Activated T-helper 2 cell treated with anti-CD3 and anti-CD28 coated beads, Interferon-gamma antibody, Interleukin-2, Interleukin-4, amounts not matched to agents 10 μg/mL and 5 μg/mL and 100 μg/mL, durations not matched to agents 14 hours and 24 hours and 36 hours (primary cell): ENCODE results near the gene CDH20. TPM values are rescaled to one million over a fixed set of nuclear protein-coding genes. Genes with fewer than 3 reads are reported as not detected.

Experiments
- DNase-seq: peaks from one replicate; pipeline ENCODE4 v3.0.0; 2021; ENCODE audit warnings: low spot score
- H3K27ac Mint-ChIP-seq: one replicate; pipeline ENCODE4 v1.8.0; 2021; ENCODE audit warnings: mixed read lengths
- H3K27me3 Mint-ChIP-seq: one replicate; pipeline ENCODE4 v1.8.0; 2021; ENCODE audit warnings: low read depth, mixed read lengths
- H3K36me3 Mint-ChIP-seq: one replicate; pipeline ENCODE4 v1.8.0; 2021; ENCODE audit warnings: low read depth, mixed read lengths
- H3K4me1 Mint-ChIP-seq: one replicate; pipeline ENCODE4 v1.8.0; 2021; ENCODE audit warnings: low read depth, mixed read lengths
- H3K4me3 Mint-ChIP-seq: one replicate; pipeline ENCODE4 v1.8.0; 2021; ENCODE audit warnings: low read depth, mild to moderate bottlenecking, moderate library complexity, mixed read lengths
- H3K9me3 Mint-ChIP-seq: one replicate; pipeline ENCODE4 v1.8.0; 2021; ENCODE audit warnings: mixed read lengths
- intact Hi-C: fragments of 100-400 bp; cut with micrococcal nuclease; formaldehyde crosslinking; loops from one replicate; pipeline ENCODE4 v1.15.1; 2023
- total RNA-seq: library from RNA; stranded (reverse); gene quantifications from 2 replicates; pipeline ENCODE4 v1.2.3, GENCODE V29; 2022

The CDH20 gene
- total RNA-seq, 1 donor from 2014 or later, result not detected

DNA sequence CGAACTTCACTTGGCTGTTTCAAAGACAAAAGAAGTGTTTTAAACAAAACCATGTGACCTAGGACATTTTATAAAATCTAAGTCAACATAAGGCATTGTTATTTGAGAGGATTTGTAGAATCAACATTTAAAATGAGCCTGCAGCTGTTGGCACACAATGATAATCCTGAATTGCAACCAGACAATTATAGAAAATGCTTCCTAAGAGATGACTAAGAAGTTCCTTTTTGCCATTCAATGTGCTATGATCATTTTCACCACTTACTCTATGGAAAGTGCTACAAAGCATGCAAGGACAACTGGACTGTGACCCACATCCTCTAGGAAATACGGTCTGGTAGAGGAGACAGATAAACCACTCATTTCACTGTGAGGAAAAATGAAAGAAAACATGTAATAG lies 246.4 kb downstream of the CDH20 start:
- intact Hi-C loops, result no loop called here
- peaks cover 29% of the 10 kb centered on the region for H3K27me3 Mint-ChIP-seq
- no peak for DNase-seq
- no peaks in the 10 kb centered on the region for H3K9me3 Mint-ChIP-seq
- no peak overlapping the region for H3K4me3 Mint-ChIP-seq
- H3K36me3 Mint-ChIP-seq, result no peaks in the 10 kb centered on the region
- H3K4me1 Mint-ChIP-seq, result peaks cover 2% of the 10 kb centered on the region
- no peak overlapping the region for H3K27ac Mint-ChIP-seq

DNA sequence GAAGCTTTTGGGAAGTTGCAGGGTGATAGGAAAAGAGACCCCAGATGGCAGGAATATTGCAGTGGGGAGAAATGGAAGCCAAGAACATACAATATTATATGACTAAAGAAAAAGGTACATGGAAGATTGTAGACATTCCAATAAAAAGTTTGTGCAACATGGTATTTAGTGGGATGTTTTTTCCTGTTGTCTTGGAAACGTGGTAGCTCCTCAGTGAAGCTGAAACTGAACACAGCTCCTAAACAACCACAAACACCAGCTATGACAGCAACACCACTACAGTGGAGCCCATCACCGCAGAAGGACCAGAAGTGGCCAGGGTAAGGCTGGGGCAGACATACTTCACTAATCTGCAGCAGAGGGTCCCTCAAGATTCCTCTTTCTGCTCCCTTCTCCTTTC lies 246.8 kb downstream of the CDH20 start:
- peaks cover 2% of the 10 kb centered on the region for H3K4me1 Mint-ChIP-seq
- DNase-seq, result no peak
- no peaks in the 10 kb centered on the region for H3K9me3 Mint-ChIP-seq
- no peaks in the 10 kb centered on the region for H3K36me3 Mint-ChIP-seq
- H3K27me3 Mint-ChIP-seq, result peaks cover 29% of the 10 kb centered on the region
- intact Hi-C loops, result no loop called here
- H3K4me3 Mint-ChIP-seq, result no peak overlapping the region
- H3K27ac Mint-ChIP-seq, result no peak overlapping the region

DNA sequence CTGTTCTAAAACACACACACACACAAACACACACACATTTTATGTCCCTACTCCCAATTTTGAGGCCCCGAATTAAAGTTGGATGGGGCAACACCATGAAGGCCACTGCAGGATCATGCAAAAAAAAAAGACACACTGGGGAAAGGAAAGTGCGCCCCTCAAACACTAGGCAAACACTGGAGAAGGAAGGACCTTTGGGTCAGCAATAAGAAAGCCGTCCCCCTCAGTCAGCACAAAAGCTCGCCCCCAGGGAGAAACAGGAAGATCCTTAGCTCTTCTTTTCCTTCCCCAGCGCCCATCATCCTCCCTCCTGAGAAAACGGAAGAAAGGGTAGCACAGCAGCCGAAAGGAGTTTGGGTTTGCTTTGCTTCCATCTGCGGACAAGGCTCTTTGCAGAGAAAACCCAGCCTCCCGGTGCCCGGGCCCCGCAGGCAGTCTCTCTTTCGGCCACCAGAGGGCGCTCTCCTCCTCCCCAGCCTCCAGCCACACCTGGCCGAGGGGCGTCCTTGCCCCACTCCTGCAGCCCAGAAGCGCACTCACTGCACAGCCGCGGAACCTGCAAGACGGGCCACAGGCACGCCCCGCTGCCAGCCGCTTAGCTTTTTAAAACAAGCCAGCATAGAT lies 248.5 kb downstream of the CDH20 start:
- no peak overlapping the region for H3K27ac Mint-ChIP-seq
- peak; percentile 49 for DNase-seq
- H3K27me3 Mint-ChIP-seq, result peaks cover 32% of the 10 kb centered on the region
- H3K9me3 Mint-ChIP-seq, result no peaks in the 10 kb centered on the region
- intact Hi-C loops, result loop anchor here (1.0 kb wide), 1 partner anchor 550 kb away; no protein-coding TSS in a partner anchor
- H3K36me3 Mint-ChIP-seq, result no peaks in the 10 kb centered on the region
- peaks cover 2% of the 10 kb centered on the region for H3K4me1 Mint-ChIP-seq
- no peak overlapping the region for H3K4me3 Mint-ChIP-seq

DNA sequence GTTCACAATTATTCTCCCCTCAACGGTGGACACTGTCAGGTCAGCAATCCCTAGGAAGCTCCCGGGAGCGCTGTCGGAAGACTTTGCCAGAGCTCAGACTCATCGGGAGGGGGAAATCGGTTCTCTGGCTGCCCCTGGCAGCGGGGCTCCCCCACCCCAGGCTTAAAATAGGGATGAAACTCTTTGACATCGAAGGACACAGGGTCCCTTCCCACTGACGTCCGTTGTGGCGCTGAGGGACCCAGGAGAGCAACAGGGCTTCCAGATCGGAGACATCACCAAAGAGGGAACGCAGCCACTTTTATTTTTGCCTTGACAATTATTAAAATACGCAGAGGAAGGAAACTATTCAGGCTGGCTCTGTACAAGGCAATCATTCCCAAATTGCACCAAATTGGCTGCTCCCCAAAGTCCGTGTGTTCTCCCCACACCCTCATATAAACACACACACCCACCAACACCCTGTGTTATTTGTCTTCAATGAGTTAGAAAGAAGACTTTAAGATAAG lies 249.0 kb downstream of the CDH20 start:
- intact Hi-C loops, result loop anchor here (1.0 kb wide), 1 partner anchor 549 kb away; no protein-coding TSS in a partner anchor
- Mint-ChIP-seq H3K27me3 (peaks cover 32% of the 10 kb centered on the region), H3K4me3 (no peak overlapping the region), H3K9me3 (no peaks in the 10 kb centered on the region), H3K4me1 (peaks cover 2% of the 10 kb centered on the region), H3K36me3 (no peaks in the 10 kb centered on the region), H3K27ac (no peak overlapping the region)
- no peak for DNase-seq

DNA sequence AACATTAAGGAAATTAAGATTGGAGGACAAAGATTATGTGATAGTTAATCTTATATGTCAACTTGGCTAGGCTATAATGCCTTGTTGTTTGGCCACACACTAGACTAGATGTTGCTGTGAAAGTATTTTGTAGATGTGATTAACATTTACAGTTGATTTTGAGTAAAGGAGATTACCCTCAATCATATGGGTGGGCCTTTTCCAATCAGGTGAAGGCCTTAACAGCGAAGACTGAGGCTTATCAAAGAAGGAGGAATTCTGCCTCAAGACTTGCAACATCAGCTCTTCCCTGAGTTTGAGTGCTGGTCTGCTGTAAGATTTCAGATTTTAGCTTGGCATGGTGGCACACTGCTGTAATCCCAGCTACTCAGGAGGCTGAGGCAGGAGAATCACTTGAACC lies 250.3 kb downstream of the CDH20 start:
- no peaks in the 10 kb centered on the region for H3K36me3 Mint-ChIP-seq
- H3K27me3 Mint-ChIP-seq, result peaks cover 30% of the 10 kb centered on the region
- intact Hi-C loops, result no loop called here

DNA sequence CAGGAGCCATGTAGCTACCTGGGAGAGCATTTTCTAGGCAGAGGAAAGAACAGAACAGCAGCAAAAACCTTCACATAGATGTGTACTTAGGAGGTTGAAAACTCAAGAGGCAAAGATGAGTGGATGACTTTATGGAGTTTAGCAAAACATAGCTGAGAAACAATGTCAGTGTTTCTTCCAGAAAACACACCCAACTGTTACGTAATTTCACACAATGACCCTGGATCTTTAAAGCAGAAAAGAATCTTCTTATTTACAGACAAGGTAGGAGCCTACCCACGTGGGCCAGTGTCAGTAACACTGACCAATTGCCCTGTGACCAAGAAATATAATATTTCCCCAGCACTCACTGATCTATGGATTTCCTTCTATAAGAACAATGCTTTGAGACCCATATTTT lies 254.6 kb downstream of the CDH20 start:
- Mint-ChIP-seq H3K27me3 (peaks cover 21% of the 10 kb centered on the region), H3K4me1 (peaks cover 2% of the 10 kb centered on the region), H3K4me3 (no peak overlapping the region), H3K27ac (no peak overlapping the region), H3K36me3 (no peaks in the 10 kb centered on the region), H3K9me3 (no peaks in the 10 kb centered on the region)
- intact Hi-C loops, result no loop called here
- no peak for DNase-seq

More for the DNA sequence above, 250.3 kb downstream of the CDH20 start:
- H3K9me3 Mint-ChIP-seq, result no peaks in the 10 kb centered on the region
- no peak overlapping the region for H3K27ac Mint-ChIP-seq
- no peak for DNase-seq
- H3K4me3 Mint-ChIP-seq, result no peak overlapping the region
- H3K4me1 Mint-ChIP-seq, result peaks cover 2% of the 10 kb centered on the region

DNA sequence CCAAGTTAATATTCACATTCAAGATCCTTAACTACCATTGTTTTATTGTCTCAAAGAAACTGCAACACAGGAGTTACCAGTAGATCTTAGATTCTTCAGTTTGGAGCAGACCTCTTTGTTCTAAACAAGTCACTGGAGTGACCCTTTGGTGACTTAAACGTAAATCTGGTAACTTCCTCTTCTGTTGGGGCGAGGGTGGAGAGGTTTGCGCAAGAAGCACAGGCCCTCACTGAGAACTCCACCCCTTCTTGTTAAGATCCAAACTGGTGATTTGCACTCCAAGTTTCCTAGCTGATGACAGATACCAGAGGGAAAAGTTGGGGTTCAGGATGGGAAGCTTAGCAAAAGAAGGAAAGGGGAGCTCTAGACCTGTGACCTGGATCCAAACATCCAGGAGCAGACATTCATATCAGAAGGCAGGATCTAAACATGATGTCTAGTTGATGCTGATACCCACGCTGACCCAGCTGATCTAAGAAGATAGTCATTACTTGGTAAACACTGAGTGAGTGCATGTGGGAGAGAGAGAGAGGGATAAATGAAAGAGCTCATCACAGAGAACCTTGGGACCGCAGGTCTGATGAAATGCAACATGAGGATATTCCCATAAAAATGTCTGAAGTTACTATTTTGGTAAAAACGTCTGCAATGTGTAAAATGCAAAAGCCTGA lies 256.0 kb downstream of the CDH20 start:
- Mint-ChIP-seq H3K36me3 (no peaks in the 10 kb centered on the region), H3K4me3 (no peak overlapping the region), H3K9me3 (no peaks in the 10 kb centered on the region), H3K4me1 (peaks cover 2% of the 10 kb centered on the region), H3K27me3 (peaks cover 13% of the 10 kb centered on the region), H3K27ac (no peak overlapping the region)
- DNase-seq, result no peak
- intact Hi-C loops, result no loop called here

DNA sequence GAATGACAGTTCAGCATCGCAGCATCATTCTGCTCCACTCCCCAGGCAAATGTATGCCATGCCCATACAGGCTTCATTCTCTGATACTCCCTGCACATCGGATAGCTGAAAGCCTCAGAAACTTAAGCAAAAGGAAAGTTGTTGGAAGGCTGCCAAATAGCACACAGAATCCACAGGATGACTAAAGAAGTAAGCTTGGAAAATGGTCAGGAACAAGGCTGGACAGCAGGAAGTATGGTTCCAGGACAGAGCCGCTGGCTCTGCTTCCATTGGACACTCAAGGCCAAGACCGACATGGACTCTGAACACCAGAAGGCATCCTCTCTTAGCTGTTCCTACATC lies 256.5 kb downstream of the CDH20 start:
- H3K36me3 Mint-ChIP-seq, result no peaks in the 10 kb centered on the region
- intact Hi-C loops, result no loop called here
- peaks cover 12% of the 10 kb centered on the region for H3K27me3 Mint-ChIP-seq

DNA sequence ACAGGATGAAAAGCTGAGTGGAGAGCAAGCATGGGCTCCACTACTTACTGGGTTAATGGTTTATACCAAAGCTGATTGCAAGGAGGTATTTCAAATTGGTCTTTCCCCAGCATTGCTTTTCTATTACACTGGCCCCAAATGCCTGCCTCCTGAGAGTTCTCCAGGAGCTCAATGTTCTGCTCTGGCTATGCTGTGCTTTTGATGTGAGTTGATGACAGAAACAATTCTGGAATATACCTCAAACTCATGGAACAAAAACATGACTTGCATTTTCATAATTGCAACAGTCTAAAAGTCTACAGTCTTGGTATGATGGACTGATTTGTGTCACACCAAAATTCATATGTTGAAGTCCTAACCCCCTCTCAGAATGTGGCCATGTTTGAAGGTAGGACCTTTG lies 258.0 kb downstream of the CDH20 start:
- peaks cover 2% of the 10 kb centered on the region for H3K4me1 Mint-ChIP-seq
- H3K4me3 Mint-ChIP-seq, result no peak overlapping the region
- H3K9me3 Mint-ChIP-seq, result no peaks in the 10 kb centered on the region
- H3K27ac Mint-ChIP-seq, result no peak overlapping the region
- intact Hi-C loops, result no loop called here
- no peaks in the 10 kb centered on the region for H3K36me3 Mint-ChIP-seq
- peaks cover 14% of the 10 kb centered on the region for H3K27me3 Mint-ChIP-seq
- no peak for DNase-seq

More for the DNA sequence above, 256.5 kb downstream of the CDH20 start:
- H3K9me3 Mint-ChIP-seq, result no peaks in the 10 kb centered on the region
- no peak overlapping the region for H3K27ac Mint-ChIP-seq
- H3K4me3 Mint-ChIP-seq, result no peak overlapping the region
- no peak for DNase-seq
- peaks cover 2% of the 10 kb centered on the region for H3K4me1 Mint-ChIP-seq

DNA sequence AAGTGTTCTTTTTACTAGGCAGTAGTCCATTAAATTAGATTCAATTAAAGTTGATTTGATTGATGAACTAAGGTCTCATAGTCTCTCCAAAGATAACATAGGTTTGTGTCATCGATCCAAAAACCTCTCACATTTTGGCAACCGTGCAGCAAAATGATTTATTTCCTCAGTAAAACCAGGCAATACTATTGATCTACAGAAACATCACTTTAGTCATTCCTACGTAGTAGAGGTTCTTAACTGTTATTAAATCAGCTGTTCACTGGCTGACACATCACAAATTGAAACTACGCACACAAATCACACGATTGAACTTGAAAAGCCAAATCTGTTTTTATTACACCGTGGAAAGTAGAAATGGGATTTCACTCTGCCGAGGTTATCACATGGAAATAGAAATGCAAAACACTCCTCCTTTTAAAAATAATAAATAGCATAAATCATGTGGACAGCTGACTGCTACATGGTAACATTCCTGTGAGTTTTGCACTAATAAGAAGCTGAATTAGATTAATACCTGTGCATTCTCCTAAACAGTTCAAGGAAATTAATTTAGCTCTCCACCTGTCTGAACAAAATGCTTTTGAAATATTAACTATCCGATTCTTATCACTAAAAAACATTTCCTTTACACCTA lies 262.5 kb downstream of the CDH20 start:
- no peak overlapping the region for H3K27ac Mint-ChIP-seq
- peaks cover 14% of the 10 kb centered on the region for H3K27me3 Mint-ChIP-seq
- no peaks in the 10 kb centered on the region for H3K36me3 Mint-ChIP-seq
- no peak for DNase-seq
- intact Hi-C loops, result no loop called here
- no peaks in the 10 kb centered on the region for H3K9me3 Mint-ChIP-seq
- H3K4me3 Mint-ChIP-seq, result no peak overlapping the region
- no peaks in the 10 kb centered on the region for H3K4me1 Mint-ChIP-seq

DNA sequence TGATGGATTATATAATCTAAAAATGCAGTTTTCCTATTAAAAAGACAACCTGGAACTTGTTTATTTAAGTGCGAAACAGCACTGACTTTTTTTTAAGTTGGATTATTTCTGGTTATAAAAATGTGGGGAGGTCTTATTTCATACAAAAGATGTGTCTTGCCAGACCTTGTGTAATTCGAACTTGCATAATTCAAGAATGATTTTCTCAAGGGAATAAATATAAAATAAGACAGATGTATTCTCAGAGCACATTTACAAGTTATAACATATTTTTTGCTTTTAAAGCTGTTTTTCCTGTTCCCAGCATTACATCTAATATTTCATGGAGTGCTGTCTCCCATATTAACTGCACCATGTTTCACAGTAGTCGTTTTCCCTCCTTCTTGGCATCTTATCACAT lies 263.1 kb downstream of the CDH20 start:
- Mint-ChIP-seq H3K27me3 (peaks cover 14% of the 10 kb centered on the region), H3K36me3 (no peaks in the 10 kb centered on the region), H3K4me1 (no peaks in the 10 kb centered on the region), H3K27ac (no peak overlapping the region), H3K4me3 (no peak overlapping the region), H3K9me3 (no peaks in the 10 kb centered on the region)
- no peak for DNase-seq
- intact Hi-C loops, result no loop called here

DNA sequence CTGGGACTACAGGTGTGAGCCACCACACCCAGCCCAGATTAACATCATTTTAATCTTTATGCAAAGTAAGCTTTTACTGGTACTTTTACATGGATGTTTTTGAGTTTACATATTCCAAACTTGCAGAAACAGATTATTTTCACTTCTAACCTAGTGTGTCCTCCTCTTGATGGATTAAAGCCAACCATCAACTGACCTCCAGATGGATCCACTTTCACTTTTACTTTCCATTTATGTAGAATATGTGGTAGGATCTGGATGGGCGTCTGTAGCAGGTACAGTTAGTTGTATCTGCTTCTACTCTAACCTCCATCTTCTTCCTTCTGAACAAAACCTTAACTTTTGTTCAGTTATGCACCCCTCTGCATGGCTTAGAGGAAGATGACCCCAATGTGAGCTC lies 264.1 kb downstream of the CDH20 start:
- Mint-ChIP-seq H3K4me1 (no peaks in the 10 kb centered on the region), H3K27ac (no peak overlapping the region), H3K9me3 (no peaks in the 10 kb centered on the region), H3K4me3 (no peak overlapping the region), H3K36me3 (no peaks in the 10 kb centered on the region), H3K27me3 (peaks cover 12% of the 10 kb centered on the region)
- intact Hi-C loops, result no loop called here
- DNase-seq, result no peak

DNA sequence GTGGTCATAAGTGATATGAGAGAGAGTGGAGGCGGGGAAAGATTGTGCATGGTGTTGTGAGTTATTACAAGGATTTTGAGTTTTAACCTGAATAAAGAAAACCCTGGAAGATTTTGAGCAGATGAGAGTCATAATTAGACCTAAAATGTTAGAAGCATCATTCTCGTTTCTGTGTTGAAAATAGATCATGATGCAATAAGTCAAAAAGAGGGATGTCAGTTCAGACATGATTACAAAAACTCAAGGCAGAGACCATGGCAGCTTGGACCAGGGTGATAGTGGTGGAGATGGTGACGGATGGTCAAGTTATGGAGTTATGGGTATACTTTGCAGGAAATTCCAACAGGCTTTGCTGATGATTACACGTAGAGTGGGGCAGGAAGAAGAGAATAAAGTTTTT lies 267.2 kb downstream of the CDH20 start:
- Mint-ChIP-seq H3K36me3 (no peaks in the 10 kb centered on the region), H3K9me3 (no peaks in the 10 kb centered on the region), H3K4me3 (no peak overlapping the region), H3K27me3 (peaks cover 16% of the 10 kb centered on the region), H3K27ac (no peak overlapping the region), H3K4me1 (no peaks in the 10 kb centered on the region)
- intact Hi-C loops, result no loop called here
- no peak for DNase-seq
